Cardiac fibroblast (primary cell): ENCODE data around the gene CERS1.

Experiments used
- DNase-seq, 2 donors: peaks; one replicate each; pipeline versions ENCODE4 v3.0.0 to v3.0.0-alpha.2; 2010; ENCODE audit warnings: low read depth in 2 of 2
- H3K4me3 ChIP-seq, 2 donors: replicated peaks in 1 of 2; 1 replicate in 1 of 2; 2 replicates in 1 of 2; pipeline ENCODE4 v1.5.1; 2011; ENCODE audit warnings: low read depth in 2 of 2, low read length in 2 of 2, mild to moderate bottlenecking in 2 of 2, moderate library complexity in 1 of 2
- TF ChIP-seq, protein P1 (sequence below): IDR thresholded peaks from one replicate; pipeline ENCODE4 v1.5.1; 2011; ENCODE audit warnings: low read depth, mild to moderate bottlenecking, low read length, inconsistent platforms

The CERS1 gene

DNA sequence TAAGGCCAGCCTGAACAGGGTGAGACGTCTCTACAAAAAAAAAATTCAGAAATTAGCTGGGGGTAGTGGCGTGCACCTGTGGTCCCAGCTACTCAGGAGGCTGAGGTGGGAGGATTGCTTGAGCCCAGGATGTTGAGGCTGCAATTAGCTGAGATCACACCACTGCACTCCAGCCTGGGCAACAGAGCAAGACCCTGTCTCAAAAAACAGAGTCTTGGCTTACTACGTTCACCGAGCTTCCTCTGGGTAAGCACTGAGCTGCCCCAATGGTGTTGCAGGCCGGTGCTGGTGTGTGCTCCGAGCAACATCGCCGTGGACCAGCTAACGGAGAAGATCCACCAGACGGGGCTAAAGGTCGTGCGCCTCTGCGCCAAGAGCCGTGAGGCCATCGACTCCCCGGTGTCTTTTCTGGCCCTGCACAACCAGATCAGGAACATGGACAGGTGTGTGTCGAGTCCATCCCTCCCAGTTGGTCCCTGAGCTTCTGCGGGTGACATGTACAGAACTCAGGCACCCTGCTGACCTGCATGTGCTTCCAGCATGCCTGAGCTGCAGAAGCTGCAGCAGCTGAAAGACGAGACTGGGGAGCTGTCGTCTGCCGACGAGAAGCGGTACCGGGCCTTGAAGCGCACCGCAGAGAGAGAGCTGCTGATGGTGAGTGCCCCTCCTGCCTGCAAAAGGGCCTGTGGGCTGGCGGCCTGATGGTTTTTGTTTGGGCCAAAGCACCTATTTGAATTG, 40.1 kb downstream of the CERS1 start:
- DNase-seq, result no peak
- no peak overlapping the region for H3K4me3 ChIP-seq
- TF ChIP-seq, protein P1, sequence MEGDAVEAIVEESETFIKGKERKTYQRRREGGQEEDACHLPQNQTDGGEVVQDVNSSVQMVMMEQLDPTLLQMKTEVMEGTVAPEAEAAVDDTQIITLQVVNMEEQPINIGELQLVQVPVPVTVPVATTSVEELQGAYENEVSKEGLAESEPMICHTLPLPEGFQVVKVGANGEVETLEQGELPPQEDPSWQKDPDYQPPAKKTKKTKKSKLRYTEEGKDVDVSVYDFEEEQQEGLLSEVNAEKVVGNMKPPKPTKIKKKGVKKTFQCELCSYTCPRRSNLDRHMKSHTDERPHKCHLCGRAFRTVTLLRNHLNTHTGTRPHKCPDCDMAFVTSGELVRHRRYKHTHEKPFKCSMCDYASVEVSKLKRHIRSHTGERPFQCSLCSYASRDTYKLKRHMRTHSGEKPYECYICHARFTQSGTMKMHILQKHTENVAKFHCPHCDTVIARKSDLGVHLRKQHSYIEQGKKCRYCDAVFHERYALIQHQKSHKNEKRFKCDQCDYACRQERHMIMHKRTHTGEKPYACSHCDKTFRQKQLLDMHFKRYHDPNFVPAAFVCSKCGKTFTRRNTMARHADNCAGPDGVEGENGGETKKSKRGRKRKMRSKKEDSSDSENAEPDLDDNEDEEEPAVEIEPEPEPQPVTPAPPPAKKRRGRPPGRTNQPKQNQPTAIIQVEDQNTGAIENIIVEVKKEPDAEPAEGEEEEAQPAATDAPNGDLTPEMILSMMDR, result no peak

DNA sequence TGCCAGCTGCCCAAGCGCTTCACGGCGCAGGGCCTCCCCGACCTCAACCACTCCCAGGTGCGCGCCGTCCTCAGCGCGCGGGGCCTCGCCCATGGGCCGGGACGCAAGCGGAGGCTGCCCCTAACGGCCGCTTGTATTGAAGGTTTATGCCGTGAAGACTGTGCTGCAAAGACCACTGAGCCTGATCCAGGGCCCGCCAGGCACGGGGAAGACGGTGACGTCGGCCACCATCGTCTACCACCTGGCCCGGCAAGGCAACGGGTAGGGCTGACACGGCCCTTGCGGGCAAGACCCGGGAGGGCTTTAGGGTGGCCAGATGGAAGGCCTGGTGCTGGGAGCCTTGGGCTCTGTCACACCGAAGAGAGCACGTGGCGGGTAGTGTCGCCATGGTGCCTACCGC, 41.0 kb downstream of the CERS1 start:
- no peak for DNase-seq
- TF ChIP-seq, protein P1, result no peak
- no peak overlapping the region for H3K4me3 ChIP-seq

DNA sequence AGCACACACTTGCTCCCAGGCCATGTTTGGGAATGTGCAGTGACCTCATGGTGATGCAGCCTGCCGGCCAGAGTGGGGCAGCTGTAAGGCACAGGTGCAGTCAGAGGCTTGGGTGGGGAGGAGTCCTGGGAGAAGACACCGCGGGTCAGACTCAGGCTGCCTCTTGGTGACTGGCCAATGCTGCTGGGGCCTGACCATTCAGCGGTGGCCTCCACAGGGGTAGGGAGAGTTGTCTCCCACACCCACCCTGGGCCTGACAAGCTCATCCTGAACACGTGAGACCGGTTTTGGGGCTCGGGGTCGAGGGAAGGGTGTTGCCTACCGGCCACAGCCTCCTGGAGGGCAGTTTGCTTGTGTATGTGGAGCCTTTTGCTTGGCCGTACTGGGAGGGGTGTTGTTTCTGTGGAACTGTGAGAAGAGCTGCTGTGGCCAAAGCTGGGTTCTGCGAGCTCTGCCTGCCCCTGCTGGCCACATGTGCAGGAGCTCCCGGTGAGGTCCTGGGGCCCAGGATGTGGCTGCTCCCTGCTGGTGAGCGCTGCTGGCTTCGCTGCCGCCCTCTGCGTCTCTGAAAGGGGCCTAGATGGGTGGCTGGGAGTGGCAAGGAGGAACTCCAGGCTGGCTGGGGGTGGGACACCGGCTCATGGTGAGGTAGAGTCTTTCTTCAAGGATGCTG, 42.1 kb downstream of the CERS1 start:
- DNase-seq, result no peak
- no peak overlapping the region for H3K4me3 ChIP-seq
- TF ChIP-seq, protein P1, result no peak

DNA sequence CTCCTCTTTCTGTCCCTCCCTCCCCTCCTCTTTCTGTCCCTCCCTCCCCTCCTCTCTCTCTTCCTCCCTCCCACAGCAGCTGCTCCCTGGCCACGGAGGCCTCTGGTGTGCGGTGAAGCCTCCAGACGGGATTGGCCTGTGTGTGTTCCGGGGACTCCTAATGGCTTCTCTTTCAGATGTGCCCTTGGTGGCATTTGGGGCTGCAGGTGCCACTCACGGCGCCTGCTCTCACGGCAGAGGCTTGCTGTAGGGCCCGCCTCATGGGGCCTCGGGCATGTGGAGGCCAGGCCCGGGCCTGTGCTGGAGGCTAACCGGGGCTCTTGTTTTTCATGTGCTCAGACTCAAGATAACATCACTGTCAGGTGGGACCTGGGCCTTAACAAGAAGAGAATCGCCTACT, 43.3 kb downstream of the CERS1 start:
- no peak overlapping the region for H3K4me3 ChIP-seq
- TF ChIP-seq, protein P1, result no peak
- DNase-seq, result no peak

DNA sequence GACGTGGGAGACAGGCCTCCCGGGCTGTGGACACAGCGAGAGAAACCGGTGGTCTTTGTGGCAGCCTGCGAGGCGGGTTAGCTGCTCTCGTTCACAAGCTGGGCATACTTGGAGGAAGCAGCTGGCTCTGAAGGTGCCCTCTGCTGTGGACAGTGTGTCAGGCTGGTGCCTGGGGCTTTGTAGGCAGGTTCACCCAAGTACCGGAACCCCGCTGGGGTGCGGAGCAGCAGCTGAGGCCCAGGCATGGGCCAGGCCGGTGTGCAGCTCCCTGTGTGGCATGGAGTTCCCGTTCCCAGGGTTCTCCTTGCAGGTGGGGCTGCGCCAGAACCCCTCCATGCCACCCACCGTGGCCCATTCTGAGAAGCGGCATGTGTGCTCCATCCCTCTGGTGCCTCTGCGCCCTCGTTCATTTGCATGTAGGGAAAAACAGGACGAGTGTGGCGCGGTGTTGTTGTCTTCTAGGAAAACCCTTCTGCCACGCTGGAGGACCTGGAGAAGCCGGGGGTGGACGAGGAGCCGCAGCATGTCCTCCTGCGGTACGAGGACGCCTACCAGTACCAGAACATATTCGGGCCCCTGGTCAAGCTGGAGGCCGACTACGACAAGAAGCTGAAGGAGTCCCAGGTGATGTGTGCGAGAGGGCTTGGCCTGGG, 44.2 kb downstream of the CERS1 start:
- TF ChIP-seq, protein P1, result no peak
- no peak for DNase-seq
- no peak overlapping the region for H3K4me3 ChIP-seq

DNA sequence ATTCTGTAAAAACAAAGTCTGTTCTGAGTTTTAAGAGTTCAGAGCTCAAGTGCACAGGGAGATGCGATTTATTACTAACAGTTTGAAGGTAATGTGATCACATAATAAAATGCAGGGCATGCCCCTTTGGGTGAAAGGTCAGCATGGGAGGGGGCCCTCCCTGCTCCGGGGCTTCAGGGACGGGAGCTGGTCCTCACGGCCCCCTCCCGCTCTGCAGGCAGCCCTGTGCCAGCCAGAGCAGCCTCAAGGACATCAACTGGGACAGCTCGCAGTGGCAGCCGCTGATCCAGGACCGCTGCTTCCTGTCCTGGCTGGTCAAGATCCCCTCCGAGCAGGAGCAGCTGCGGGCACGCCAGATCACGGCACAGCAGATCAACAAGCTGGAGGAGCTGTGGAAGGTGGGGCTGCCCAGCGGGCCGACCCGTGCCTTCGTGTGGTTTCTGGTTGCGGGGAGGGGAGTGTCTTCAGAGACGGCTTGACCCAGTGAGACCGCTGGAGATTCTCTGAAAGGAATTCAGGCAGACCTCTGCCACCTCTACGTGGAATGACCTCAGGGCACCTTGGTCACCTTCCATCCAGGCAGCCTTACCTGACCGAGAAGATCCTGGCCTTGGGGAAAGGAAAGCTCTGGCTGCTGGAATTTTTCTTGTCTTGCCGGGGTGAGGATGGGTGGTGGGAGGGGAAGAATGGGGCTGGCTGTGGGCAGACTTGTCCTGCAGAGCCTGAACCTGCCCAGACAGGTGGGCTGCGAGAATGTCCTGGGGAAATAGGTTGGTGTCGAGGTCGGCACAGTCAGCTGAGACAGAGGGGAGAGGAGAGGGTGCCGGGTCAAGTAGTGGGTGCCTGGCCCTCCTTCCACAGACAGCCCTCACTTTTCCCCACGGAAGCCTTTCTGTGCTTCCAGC, 45.2 kb downstream of the CERS1 start:
- DNase-seq, result no peak
- no peak overlapping the region for H3K4me3 ChIP-seq
- TF ChIP-seq, protein P1, result no peak
